ENCODE results near the gene GCGR.

Gene GCGR

DNA sequence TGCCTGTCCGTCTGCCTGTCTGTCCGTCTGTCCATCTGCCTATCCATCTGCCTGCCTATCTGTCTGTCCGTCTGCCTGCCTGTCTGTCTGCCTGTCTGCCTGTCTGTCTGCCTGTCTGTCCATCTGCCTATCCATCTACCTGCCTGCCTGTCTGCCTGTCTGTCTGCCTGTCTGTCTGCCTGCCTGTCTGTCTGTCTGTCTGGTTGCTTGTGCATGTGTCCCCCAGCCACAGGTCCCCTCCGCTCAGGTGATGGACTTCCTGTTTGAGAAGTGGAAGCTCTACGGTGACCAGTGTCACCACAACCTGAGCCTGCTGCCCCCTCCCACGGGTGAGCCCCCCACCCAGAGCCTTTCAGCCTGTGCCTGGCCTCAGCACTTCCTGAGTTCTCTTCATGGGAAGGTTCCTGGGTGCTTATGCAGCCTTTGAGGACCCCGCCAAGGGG is 5.6 kb downstream of the GCGR start:
- H3K27ac ChIP-seq: no peak overlapping the region
- TF ChIP-seq, protein P1, sequence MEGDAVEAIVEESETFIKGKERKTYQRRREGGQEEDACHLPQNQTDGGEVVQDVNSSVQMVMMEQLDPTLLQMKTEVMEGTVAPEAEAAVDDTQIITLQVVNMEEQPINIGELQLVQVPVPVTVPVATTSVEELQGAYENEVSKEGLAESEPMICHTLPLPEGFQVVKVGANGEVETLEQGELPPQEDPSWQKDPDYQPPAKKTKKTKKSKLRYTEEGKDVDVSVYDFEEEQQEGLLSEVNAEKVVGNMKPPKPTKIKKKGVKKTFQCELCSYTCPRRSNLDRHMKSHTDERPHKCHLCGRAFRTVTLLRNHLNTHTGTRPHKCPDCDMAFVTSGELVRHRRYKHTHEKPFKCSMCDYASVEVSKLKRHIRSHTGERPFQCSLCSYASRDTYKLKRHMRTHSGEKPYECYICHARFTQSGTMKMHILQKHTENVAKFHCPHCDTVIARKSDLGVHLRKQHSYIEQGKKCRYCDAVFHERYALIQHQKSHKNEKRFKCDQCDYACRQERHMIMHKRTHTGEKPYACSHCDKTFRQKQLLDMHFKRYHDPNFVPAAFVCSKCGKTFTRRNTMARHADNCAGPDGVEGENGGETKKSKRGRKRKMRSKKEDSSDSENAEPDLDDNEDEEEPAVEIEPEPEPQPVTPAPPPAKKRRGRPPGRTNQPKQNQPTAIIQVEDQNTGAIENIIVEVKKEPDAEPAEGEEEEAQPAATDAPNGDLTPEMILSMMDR (conservative IDR thresholded peaks at IDR 0.05): no peak
- no peak for TF ChIP-seq ZFX (IDR thresholded peaks at IDR 0.05)

DNA sequence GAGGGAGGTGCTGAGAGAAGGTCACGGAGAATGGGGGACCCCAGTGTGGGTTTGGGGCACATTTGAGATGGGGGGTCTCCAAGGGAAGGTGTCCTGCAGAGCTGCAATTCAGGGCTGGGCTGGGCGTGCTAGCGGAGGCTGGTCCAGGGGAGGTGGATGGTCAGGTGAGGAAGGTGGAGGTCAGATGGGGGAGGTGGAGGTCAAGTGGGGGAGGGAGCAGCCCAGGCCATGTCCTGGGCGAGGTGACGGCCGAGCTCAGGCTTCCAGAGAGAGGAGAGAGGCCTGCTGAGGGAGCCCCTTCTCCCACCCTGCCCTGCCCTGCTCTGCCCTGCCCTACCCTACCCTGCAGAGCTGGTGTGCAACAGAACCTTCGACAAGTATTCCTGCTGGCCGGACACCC is 6.5 kb downstream of the GCGR start:
- TF ChIP-seq, protein P1 (conservative IDR thresholded peaks at IDR 0.05): no peak
- no peak for TF ChIP-seq ZFX (IDR thresholded peaks at IDR 0.05)
- no peak overlapping the region for H3K27ac ChIP-seq

DNA sequence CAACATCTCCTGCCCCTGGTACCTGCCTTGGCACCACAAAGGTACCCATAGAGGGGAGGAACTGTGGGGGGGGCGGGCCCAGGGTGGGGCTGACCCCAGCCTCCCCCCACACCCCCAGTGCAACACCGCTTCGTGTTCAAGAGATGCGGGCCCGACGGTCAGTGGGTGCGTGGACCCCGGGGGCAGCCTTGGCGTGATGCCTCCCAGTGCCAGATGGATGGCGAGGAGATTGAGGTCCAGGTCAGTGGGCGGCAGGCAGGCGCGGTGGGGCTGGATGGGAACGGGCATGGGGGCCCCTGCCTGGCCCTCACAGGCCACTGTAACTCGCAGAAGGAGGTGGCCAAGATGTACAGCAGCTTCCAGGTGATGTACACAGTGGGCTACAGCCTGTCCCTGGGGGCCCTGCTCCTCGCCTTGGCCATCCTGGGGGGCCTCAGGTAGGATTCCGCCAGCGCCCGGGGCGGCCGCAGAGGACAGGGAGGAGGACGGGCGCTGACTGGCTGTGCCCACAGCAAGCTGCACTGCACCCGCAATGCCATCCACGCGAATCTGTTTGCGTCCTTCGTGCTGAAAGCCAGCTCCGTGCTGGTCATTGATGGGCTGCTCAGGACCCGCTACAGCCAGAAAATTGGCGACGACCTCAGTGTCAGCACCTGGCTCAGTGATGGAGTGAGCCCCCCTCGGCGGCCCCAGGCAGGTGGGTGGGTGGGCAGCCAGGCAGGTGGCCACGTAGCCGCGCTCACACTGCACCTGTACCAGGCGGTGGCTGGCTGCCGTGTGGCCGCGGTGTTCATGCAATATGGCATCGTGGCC is 7.1 kb downstream of the GCGR start:
- TF ChIP-seq, protein P1 (conservative IDR thresholded peaks at IDR 0.05): no peak
- no peak for TF ChIP-seq ZFX (IDR thresholded peaks at IDR 0.05)
- no peak overlapping the region for H3K27ac ChIP-seq

DNA sequence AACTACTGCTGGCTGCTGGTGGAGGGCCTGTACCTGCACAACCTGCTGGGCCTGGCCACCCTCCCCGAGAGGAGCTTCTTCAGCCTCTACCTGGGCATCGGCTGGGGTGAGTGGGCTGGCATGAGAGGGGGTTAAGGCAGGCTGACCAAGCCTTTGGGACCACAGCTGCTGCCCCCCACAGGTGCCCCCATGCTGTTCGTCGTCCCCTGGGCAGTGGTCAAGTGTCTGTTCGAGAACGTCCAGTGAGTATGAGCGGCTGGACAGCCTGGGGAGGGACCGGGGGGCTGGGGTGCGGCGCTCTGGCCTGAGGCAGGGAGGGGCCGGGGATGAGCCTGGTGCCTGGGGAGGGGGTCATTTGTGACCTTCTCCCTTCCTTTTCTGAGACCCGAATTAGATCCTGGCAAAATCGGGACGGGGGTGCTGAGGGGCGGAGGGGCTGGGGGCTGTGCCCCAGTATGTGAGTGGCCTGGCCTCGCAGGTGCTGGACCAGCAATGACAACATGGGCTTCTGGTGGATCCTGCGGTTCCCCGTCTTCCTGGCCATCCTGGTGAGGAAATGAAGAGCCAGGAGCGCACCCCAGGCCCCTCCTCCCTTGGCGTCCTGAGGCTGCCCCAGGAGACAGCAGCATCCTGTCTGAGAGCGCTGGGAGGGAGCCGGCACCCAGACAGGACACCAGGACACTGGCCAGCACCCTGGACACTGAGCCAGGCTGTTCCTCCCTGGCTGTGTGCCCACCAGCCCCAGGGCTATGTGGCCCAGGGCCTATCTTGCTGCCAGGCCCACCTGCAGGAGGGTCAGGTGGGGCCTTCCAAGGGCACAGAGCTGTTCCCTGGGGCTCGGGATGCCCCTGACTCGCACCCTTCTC is 8.0 kb downstream of the GCGR start:
- TF ChIP-seq ZFX (IDR thresholded peaks at IDR 0.05): no peak
- TF ChIP-seq, protein P1 (conservative IDR thresholded peaks at IDR 0.05): no peak
- H3K27ac ChIP-seq: no peak overlapping the region

DNA sequence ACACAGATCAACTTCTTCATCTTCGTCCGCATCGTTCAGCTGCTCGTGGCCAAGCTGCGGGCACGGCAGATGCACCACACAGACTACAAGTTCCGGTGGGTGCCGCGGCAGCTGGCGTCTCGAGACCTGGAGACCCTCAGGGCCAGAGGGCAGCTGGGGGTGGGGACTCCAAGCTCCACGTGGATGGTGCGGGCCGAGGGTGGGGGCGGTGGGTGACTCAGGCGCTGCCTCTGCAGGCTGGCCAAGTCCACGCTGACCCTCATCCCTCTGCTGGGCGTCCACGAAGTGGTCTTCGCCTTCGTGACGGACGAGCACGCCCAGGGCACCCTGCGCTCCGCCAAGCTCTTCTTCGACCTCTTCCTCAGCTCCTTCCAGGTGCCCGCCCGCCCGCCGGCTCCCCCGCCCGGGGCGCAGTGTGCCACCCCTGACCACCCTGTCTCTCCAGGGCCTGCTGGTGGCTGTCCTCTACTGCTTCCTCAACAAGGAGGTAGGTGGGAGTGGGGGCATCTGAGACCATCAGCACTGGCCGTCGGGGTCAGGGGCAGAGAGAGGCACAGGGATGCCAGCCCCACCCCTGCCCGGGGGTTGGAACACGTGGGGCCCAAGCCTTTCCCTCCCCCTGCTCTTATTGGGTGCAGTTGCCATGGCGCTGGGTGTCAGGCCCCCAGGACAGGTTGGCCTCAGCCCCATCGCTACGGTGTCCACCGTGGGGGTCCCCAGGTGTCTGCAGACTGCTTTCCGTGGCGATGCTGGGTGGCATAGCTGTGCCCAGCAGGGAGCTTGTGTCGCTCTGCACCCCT is 8.8 kb downstream of the GCGR start:
- TF ChIP-seq, protein P1 (conservative IDR thresholded peaks at IDR 0.05): no peak
- TF ChIP-seq ZFX (IDR thresholded peaks at IDR 0.05): no peak
- H3K27ac ChIP-seq: no peak overlapping the region

DNA sequence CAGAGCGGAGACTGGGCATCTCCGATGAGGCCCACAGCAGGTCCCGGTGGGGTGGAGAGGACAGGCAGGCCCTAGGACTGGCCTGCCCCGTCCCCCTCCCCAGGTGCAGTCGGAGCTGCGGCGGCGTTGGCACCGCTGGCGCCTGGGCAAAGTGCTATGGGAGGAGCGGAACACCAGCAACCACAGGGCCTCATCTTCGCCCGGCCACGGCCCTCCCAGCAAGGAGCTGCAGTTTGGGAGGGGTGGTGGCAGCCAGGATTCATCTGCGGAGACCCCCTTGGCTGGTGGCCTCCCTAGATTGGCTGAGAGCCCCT is 9.4 kb downstream of the GCGR start:
- TF ChIP-seq, protein P1 (conservative IDR thresholded peaks at IDR 0.05): no peak
- no peak overlapping the region for H3K27ac ChIP-seq

All from C4-2B (cell line).